Measurements from ENCODE around the gene LRP1.
A peak's percentile ranks its signal among the peaks of the same experiment; 100 is the strongest.

The LRP1 gene

DNA sequence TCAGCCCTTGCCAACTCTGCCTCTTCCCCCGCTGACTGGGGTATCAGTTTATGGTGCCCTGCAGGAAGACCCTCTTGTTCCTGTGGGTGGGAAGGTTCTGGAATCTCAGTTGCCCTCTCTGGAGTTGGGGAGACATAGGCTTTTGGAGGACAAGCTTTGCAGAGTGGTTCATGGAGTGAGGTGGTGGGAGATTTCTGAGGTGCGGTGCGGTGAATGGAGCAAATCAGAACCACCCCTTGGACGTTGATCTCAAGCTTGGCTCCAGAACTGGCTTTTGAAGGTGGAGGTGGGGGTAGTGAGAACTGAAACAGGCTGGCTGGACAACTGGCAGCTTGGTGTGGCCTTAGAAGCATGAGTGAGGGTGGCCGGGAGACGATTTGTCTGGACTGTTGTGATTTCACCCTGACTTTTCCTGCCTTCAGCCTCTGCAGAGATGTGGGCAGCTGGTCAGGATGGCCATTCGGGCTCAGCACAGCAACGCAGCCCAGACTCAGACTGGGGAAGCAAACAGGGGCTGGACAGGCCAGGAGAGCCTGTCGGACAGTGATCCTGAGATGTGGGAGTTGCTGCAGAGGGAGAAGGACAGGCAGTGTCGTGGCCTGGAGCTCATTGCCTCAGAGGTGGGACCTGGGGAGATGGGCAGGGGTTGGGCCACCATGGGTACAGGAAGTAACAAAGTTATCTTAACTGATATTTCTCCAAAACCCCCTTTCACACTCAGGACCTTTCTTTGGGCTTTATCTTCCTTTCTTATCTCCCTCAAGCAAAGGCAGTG is 102.3 kb downstream of the LRP1 start:
- no peak for DNase-seq
- H3K4me3 ChIP-seq, result peak overlapping the region; percentile 62
- TF ChIP-seq, protein P1, sequence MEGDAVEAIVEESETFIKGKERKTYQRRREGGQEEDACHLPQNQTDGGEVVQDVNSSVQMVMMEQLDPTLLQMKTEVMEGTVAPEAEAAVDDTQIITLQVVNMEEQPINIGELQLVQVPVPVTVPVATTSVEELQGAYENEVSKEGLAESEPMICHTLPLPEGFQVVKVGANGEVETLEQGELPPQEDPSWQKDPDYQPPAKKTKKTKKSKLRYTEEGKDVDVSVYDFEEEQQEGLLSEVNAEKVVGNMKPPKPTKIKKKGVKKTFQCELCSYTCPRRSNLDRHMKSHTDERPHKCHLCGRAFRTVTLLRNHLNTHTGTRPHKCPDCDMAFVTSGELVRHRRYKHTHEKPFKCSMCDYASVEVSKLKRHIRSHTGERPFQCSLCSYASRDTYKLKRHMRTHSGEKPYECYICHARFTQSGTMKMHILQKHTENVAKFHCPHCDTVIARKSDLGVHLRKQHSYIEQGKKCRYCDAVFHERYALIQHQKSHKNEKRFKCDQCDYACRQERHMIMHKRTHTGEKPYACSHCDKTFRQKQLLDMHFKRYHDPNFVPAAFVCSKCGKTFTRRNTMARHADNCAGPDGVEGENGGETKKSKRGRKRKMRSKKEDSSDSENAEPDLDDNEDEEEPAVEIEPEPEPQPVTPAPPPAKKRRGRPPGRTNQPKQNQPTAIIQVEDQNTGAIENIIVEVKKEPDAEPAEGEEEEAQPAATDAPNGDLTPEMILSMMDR (IDR thresholded peaks at IDR 0.05), result no peak
- peak overlapping the region; percentile 84 to 95 for H3K27ac ChIP-seq
- H3K4me1 ChIP-seq, result peaks cover 0 to 51% (median 40%) of the 10 kb centered on the region in 4 donors
- intact Hi-C loops (cut with DNase I; ENCODE audit: low total_unique reads), result no loop called here
- peaks cover 0 to 17% of the 10 kb centered on the region in 2 donors for H3K27me3 ChIP-seq
- H3K36me3 ChIP-seq, result peaks cover 0 to 40% (median 35%) of the 10 kb centered on the region in 3 donors
- H3K9me3 ChIP-seq, result no peaks in the 10 kb centered on the region

DNA sequence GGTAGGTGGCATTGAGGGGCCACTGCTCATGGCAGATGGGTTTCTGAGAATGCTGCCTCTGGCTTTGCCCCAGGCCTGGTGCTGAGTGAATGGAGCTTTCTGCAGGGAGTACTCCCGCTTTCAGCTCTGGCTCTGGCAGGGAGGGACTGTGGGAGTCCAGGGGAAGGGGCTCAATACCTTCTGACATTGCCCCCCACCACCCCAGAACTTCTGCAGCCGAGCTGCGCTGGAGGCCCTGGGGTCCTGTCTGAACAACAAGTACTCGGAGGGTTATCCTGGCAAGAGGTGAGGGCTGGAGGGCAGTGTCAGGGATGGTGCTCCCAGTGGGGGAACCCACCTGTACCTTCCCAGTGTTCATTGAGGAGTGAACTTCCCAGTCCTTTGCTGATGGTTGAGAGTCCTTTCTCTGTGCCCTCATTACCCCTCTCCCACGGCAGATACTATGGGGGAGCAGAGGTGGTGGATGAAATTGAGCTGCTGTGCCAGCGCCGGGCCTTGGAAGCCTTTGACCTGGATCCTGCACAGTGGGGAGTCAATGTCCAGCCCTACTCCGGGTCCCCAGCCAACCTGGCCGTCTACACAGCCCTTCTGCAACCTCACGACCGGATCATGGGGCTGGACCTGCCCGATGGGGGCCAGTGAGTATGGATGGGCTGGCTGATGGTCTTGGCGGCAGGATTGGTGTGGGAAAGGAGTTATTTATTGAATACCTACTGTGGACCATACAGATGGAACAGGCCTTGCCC is 103.2 kb downstream of the LRP1 start:
- H3K27ac ChIP-seq, result peak overlapping the region; percentile 84 to 95
- TF ChIP-seq, protein P1 (IDR thresholded peaks at IDR 0.05), result no peak

DNA sequence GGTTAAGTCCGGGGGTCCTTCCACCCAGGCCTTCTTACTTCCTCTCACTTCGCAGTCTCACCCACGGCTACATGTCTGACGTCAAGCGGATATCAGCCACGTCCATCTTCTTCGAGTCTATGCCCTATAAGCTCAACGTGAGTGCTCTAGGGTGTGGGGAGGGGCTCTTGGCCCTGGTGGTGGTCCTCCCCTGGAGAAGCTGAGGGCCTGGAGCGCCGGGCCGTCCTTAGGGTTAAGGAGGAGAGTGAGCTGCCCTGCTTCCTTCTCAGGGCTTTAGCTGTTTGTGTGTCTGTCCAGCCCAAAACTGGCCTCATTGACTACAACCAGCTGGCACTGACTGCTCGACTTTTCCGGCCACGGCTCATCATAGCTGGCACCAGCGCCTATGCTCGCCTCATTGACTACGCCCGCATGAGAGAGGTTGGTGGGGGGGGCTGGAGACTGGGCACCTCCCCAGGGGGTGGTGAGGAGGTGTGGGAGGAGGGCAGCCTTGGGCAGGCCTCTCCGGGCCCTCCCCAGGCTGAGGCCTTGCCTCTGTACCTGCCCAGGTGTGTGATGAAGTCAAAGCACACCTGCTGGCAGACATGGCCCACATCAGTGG is 104.0 kb downstream of the LRP1 start:
- intact Hi-C loops (cut with DNase I; ENCODE audit: low total_unique reads), result no loop called here
- H3K27ac ChIP-seq, result peak overlapping the region; percentile 33 to 95
- no peak for DNase-seq
- H3K4me3 ChIP-seq, result no peak overlapping the region
- TF ChIP-seq, protein P1 (IDR thresholded peaks at IDR 0.05), result no peak
- peaks cover 0 to under 1% of the 10 kb centered on the region in 2 donors for H3K27me3 ChIP-seq
- peaks cover 0 to 60% (median 47%) of the 10 kb centered on the region in 4 donors for H3K4me1 ChIP-seq
- H3K36me3 ChIP-seq, result peaks cover 0 to 40% (median 35%) of the 10 kb centered on the region in 3 donors
- H3K9me3 ChIP-seq, result no peaks in the 10 kb centered on the region

More for the DNA sequence above, 103.2 kb downstream of the LRP1 start:
- peaks cover 0 to 59% (median 49%) of the 10 kb centered on the region in 4 donors for H3K4me1 ChIP-seq
- no peak for DNase-seq
- H3K36me3 ChIP-seq, result peaks cover 0 to 40% (median 35%) of the 10 kb centered on the region in 3 donors
- intact Hi-C loops (cut with DNase I; ENCODE audit: low total_unique reads), result no loop called here
- no peaks in the 10 kb centered on the region for H3K9me3 ChIP-seq
- peak overlapping the region in 1 of 2 donors; percentile 62 for H3K4me3 ChIP-seq
- H3K27me3 ChIP-seq, result peaks cover 0 to 8% of the 10 kb centered on the region in 2 donors

DNA sequence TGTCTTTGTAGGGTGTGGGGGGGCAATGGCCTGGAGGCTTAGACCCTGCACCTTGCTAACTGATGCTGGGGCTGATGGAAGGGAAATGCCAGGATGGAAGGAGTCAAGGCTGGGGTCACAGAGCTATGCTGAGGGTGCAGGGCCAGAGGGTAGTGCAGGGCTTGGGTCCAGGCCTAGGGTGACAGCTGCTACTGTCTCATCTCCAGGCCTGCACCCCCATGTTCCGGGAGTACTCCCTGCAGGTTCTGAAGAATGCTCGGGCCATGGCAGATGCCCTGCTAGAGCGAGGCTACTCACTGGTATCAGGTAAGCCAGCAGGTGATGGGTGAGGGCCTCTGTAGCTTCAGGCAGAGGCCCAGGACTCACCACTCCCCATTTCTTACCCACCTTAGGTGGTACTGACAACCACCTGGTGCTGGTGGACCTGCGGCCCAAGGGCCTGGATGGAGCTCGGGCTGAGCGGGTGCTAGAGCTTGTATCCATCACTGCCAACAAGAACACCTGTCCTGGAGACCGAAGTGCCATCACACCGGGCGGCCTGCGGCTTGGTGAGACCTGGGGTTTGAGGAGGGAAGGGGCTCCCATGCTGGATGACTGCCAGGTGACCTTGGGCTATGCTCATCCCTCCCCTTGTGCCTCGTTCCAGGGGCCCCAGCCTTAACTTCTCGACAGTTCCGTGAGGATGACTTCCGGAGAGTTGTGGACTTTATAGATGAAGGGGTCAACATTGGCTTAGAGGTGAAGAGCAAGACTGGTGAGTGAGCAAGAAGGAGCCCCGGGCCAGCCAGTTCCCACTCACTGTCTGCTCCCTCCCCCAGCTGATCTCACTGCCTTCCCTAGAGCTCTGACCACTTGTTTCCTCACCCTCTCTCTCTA is 105.3 kb downstream of the LRP1 start:
- Histone ChIP-seq H3K27me3 (peaks cover 0 to 7% of the 10 kb centered on the region in 2 donors), H3K4me3 (no peak overlapping the region), H3K9me3 (no peaks in the 10 kb centered on the region), H3K4me1 (peaks cover 0 to 73% (median 61%) of the 10 kb centered on the region in 4 donors), H3K27ac (peak overlapping the region; percentile 90 to 95), H3K36me3 (peaks cover 0 to 40% (median 35%) of the 10 kb centered on the region in 3 donors)
- TF ChIP-seq, protein P1 (IDR thresholded peaks at IDR 0.05), result no peak
- intact Hi-C loops (cut with DNase I; ENCODE audit: low total_unique reads), result no loop called here
- no peak for DNase-seq

DNA sequence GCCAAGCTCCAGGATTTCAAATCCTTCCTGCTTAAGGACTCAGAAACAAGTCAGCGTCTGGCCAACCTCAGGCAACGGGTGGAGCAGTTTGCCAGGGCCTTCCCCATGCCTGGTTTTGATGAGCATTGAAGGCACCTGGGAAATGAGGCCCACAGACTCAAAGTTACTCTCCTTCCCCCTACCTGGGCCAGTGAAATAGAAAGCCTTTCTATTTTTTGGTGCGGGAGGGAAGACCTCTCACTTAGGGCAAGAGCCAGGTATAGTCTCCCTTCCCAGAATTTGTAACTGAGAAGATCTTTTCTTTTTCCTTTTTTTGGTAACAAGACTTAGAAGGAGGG is 105.9 kb downstream of the LRP1 start:
- intact Hi-C loops (cut with DNase I; ENCODE audit: low total_unique reads), result no loop called here
- H3K27me3 ChIP-seq, result peaks cover 0 to 7% of the 10 kb centered on the region in 2 donors
- no peaks in the 10 kb centered on the region for H3K9me3 ChIP-seq
- peaks cover 5 to 75% (median 65%) of the 10 kb centered on the region in 4 donors for H3K4me1 ChIP-seq
- DNase-seq, result no peak
- H3K36me3 ChIP-seq, result peaks cover 0 to 40% (median 35%) of the 10 kb centered on the region in 3 donors
- peak overlapping the region; percentile 90 to 95 for H3K27ac ChIP-seq
- TF ChIP-seq, protein P1 (IDR thresholded peaks at IDR 0.05), result no peak
- H3K4me3 ChIP-seq, result no peak overlapping the region

Measured in tibial artery (tissue), 4 donors.